ENCODE data around the gene ODC1.
"Not testable (repeated sequence)": the region's sequence is repeated elsewhere in the genome, so short reads cannot be mapped to it uniquely, and the experiment has no call there.

Gene ODC1

GRCh38 chr2:10453905-10454298 lies 5.8 kb upstream of the ODC1 start:
- no peak for DNase-seq (ENCODE audit: low read depth in 1 of 2, low spot score in 1 of 2)

- no peak for DNase-seq (ENCODE audit: low read depth in 1 of 2, low spot score in 1 of 2)
These were observed 5.1 kb upstream of the ODC1 start for GRCh38 chr2:10452956-10453904.

GRCh38 chr2:10452312-10452711 lies 4.2 kb upstream of the ODC1 start:
- DNase-seq (ENCODE audit: low read depth in 1 of 2, low spot score in 1 of 2), result no peak

GRCh38 chr2:10451819-10452218 lies 3.7 kb upstream of the ODC1 start:
- DNase-seq (ENCODE audit: low read depth in 1 of 2, low spot score in 1 of 2), result no peak

GRCh38 chr2:10449838-10450691 lies 1.9 kb upstream of the ODC1 start:
- no peak for DNase-seq (ENCODE audit: low read depth in 1 of 2, low spot score in 1 of 2)

GRCh38 chr2:10449486-10449831 lies 1.3 kb upstream of the ODC1 start:
- DNase-seq (ENCODE audit: low read depth in 1 of 2, low spot score in 1 of 2), result no peak

- peak; percentile 82 to 91 for DNase-seq (ENCODE audit: low read depth in 1 of 2, low spot score in 1 of 2)
These were observed 704 bp upstream of the ODC1 start for GRCh38 chr2:10448576-10449485.

- DNase-seq (ENCODE audit: low read depth in 1 of 2, low spot score in 1 of 2), result peak in 1 of 2 donors; percentile 20
These were observed 730 bp downstream of the ODC1 start for GRCh38 chr2:10447300-10447894.

- no peak for DNase-seq (ENCODE audit: low read depth in 1 of 2, low spot score in 1 of 2)
These were observed 1.5 kb downstream of the ODC1 start for GRCh38 chr2:10446631-10447030.

- DNase-seq (ENCODE audit: low read depth in 1 of 2, low spot score in 1 of 2), result peak in 1 of 2 donors; percentile 39
These were observed 3.7 kb downstream of the ODC1 start for GRCh38 chr2:10444463-10444862.

GRCh38 chr2:10442469-10443126 lies 5.5 kb downstream of the ODC1 start:
- DNase-seq (ENCODE audit: low read depth in 1 of 2, low spot score in 1 of 2), result not testable (repeated sequence)

- no peak for DNase-seq (ENCODE audit: low read depth in 1 of 2, low spot score in 1 of 2)
These were observed 6.2 kb downstream of the ODC1 start for GRCh38 chr2:10441948-10442347.

- no peak for DNase-seq (ENCODE audit: low read depth in 1 of 2, low spot score in 1 of 2)
These were observed 7.4 kb downstream of the ODC1 start for GRCh38 chr2:10440736-10441135.

GRCh38 chr2:10439971-10440370 lies 8.2 kb downstream of the ODC1 start:
- no peak for DNase-seq (ENCODE audit: low read depth in 1 of 2, low spot score in 1 of 2)

- DNase-seq (ENCODE audit: low read depth in 1 of 2, low spot score in 1 of 2), result no peak
These were observed 8.8 kb downstream of the ODC1 start for GRCh38 chr2:10439185-10439879.

- no peak for DNase-seq (ENCODE audit: low read depth in 1 of 2, low spot score in 1 of 2)
These were observed 9.4 kb downstream of the ODC1 start for GRCh38 chr2:10438688-10439087.

- DNase-seq (ENCODE audit: low read depth in 1 of 2, low spot score in 1 of 2), result no peak
These were observed 10.3 kb downstream of the ODC1 start for GRCh38 chr2:10437806-10438205.

GRCh38 chr2:10436583-10437110 lies 11.5 kb downstream of the ODC1 start:
- no peak for DNase-seq (ENCODE audit: low read depth in 1 of 2, low spot score in 1 of 2)

- no peak for DNase-seq (ENCODE audit: low read depth in 1 of 2, low spot score in 1 of 2)
These were observed 12.3 kb downstream of the ODC1 start for GRCh38 chr2:10435820-10436204.
